HG02970 (cell line): ENCODE measurements around the gene ARL6IP6.

Source experiments
- ATAC-seq: cut with Tn5 transposase; IDR thresholded peaks from one replicate; pipeline ENCODE4 v1.9.1; 2021; ENCODE audit warnings: mild to moderate bottlenecking, moderate library complexity, moderate number of reproducible peaks; ENCODE audit not compliant: unreplicated experiment, low FRiP score

The ARL6IP6 gene

DNA sequence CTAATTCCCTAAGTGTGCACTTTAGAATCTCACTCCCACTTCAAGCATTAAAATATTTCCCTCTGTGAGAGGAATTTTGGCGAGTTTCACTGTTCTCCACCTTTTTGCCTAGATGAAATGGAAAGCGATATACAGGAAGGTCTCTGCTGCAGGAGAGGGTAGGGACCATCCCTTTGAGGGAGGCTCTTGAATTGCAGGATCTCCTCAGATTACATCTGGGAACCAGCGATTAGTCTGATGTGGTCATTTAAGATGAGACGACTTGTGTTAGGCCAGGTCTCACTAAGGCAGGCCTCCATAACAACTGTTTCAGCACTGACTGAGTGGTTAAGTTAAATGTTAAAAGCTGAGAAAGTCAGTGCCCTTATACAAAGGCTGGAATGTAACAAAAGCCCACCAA, 74.6 kb downstream of the ARL6IP6 start:
- ATAC-seq = no peak

DNA sequence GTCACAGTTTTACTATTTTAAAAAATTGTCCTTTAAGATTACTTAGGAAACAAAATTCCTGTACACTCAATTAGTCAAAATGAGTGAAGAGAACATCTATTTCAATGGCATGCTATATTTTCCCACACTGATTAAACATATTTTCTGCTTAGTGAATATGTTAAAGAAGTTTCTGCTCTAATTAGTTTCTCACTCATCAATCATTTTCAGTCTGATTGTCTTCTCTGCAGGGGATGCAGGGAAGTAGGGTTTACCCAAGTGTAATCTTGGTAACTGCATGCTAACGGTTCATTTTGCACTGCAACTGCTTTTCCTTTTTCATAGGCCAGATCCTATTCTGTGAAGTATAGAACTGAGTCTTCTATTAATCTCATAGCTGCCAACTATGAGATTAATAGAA, 78.5 kb downstream of the ARL6IP6 start:
- ATAC-seq = no peak

- no peak for ATAC-seq
These were observed 86.4 kb downstream of the ARL6IP6 start for GRCh38 chr2:152804687-152805408.

DNA sequence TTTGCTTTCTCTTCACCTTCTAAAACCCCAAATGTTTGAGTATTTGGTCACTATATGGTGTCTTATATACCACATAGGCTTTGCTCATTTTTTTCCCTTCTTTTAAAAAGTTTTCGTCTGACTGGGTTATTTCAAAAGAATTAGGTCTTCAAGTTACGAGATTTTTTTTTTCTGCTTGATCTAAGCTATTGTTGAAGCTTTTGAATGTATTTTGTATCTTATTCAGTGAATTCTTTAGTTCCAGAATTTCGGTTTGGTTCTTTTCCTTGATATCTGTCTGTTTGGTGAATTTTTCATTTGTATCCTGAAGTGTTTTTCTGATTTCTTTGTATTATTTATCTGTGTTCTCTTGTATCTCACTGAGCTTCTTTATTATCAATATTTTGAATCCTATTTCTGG, 93.5 kb downstream of the ARL6IP6 start:
- ATAC-seq = no peak
